ENCODE data around the gene ZNF609. TPM values are rescaled to one million over a fixed set of nuclear protein-coding genes. Genes with fewer than 3 reads are reported as not detected.

The ZNF609 gene
- polyA plus RNA-seq, 1 donor (not counting 4 experiments of a cell fraction or from before 2014, with no cell fraction given) = 16.9 TPM

DNA sequence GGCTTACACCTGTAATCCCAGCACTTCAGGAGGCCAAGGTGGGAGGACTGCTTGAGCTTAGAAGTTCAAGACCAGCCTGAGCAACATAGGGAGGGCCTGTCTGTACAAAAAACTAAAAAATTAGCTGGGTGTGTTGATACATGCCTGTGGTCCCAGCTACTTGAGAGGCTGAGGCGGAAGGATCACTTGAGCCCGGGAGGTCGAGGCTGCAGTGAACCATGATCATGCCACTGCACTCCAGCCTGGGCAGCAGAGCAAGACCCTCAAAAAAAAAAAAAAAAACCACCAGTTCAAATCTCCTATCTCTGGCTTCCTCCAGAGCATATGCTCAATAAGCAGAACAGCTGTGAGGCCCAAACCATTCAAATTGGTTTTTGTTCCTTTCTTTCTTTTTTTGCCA lies 53.4 kb downstream of the ZNF609 start:
- Histone ChIP-seq H3K4me2 (ENCODE audit: control insufficient read depth, extremely low read depth, insufficient read depth, low read depth, low read length) (peak overlapping the region; percentile 82), H3K27ac (ENCODE audit: control insufficient read depth, insufficient read depth, low read length) (no peak overlapping the region), H3K4me3 (ENCODE audit: control insufficient read depth in 2 of 3, extremely low read depth in 1 of 3, insufficient read depth in 2 of 3, low read depth in 1 of 3, low read length in 3 of 3) (no peak overlapping the region), H3K9ac (ENCODE audit: control insufficient read depth, extremely low read depth, insufficient read depth, low read length) (no peak overlapping the region), H3K9me3 (ENCODE audit: control insufficient read depth, low read depth, low read length) (no peaks in the 10 kb centered on the region), H4K20me1 (ENCODE audit: control insufficient read depth, extremely low read depth, insufficient read depth, low read length) (no peaks in the 10 kb centered on the region), H3K36me3 (ENCODE audit: control insufficient read depth in 2 of 2, extremely low read depth in 1 of 2, insufficient read depth in 2 of 2, low read length in 2 of 2) (peaks cover 1 to 3% of the 10 kb centered on the region in 2 experiments), H3K9me1 (ENCODE audit: control insufficient read depth, extremely low read depth, insufficient read depth, low read length) (peaks cover 5% of the 10 kb centered on the region), H2AFZ (ENCODE audit: control insufficient read depth, low read length) (no peak overlapping the region), H3K4me1 (ENCODE audit: control insufficient read depth, extremely low read depth, insufficient read depth, low read length) (peaks cover 19% of the 10 kb centered on the region), H3K27me3 (ENCODE audit: control insufficient read depth, extremely low read depth, insufficient read depth, low read length) (no peaks in the 10 kb centered on the region), H3K79me2 (ENCODE audit: control insufficient read depth, insufficient read depth, low read length) (peaks cover 65% of the 10 kb centered on the region)
- no peak for TF ChIP-seq EZH2 (IDR thresholded peaks at IDR 0.05; ENCODE audit: low read length)
- TF ChIP-seq, protein P1, sequence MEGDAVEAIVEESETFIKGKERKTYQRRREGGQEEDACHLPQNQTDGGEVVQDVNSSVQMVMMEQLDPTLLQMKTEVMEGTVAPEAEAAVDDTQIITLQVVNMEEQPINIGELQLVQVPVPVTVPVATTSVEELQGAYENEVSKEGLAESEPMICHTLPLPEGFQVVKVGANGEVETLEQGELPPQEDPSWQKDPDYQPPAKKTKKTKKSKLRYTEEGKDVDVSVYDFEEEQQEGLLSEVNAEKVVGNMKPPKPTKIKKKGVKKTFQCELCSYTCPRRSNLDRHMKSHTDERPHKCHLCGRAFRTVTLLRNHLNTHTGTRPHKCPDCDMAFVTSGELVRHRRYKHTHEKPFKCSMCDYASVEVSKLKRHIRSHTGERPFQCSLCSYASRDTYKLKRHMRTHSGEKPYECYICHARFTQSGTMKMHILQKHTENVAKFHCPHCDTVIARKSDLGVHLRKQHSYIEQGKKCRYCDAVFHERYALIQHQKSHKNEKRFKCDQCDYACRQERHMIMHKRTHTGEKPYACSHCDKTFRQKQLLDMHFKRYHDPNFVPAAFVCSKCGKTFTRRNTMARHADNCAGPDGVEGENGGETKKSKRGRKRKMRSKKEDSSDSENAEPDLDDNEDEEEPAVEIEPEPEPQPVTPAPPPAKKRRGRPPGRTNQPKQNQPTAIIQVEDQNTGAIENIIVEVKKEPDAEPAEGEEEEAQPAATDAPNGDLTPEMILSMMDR (optimal IDR thresholded peaks at IDR 0.05 in 1 of 3, IDR thresholded peaks at IDR 0.05 in 1 of 3, conservative IDR thresholded peaks at IDR 0.05 in 1 of 3; ENCODE audit: extremely low read depth in 1 of 3, insufficient read depth in 2 of 3, low read length in 3 of 3) = no peak
- FAIRE-seq (no peak), DNase-seq (ENCODE audit: low read depth, low spot score) (no peak)
- dilution Hi-C loops (cut with MboI; ENCODE audit: extremely low pct_ligation_motif_present, low sequenced_read_pairs) = no loop called here

DNA sequence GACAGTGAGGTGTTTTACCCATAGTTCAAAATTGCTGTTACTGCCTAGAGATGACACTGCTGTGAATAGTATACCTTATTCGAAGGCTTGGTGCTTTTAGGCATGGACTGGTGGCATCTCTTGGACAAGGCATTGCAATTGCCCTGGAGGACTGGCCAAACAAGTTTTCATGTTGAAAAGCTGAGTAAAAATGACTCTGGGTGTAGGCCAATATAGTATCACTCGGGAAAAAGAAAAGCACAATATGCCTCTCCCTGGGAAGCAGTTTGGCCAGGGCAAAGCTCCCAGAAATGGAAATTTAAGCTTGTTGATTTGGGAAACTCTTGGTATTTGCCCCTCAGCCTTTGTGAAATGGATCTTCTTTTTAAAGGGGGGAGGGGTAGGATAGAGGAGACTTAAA lies 54.8 kb downstream of the ZNF609 start:
- Histone ChIP-seq H3K4me2 (ENCODE audit: control insufficient read depth, extremely low read depth, insufficient read depth, low read depth, low read length) (peak overlapping the region; percentile 82), H3K27ac (ENCODE audit: control insufficient read depth, insufficient read depth, low read length) (no peak overlapping the region), H2AFZ (ENCODE audit: control insufficient read depth, low read length) (no peak overlapping the region), H3K9me3 (ENCODE audit: control insufficient read depth, low read depth, low read length) (no peaks in the 10 kb centered on the region), H3K27me3 (ENCODE audit: control insufficient read depth, extremely low read depth, insufficient read depth, low read length) (no peaks in the 10 kb centered on the region), H3K79me2 (ENCODE audit: control insufficient read depth, insufficient read depth, low read length) (peaks cover 64% of the 10 kb centered on the region), H3K36me3 (ENCODE audit: control insufficient read depth in 2 of 2, extremely low read depth in 1 of 2, insufficient read depth in 2 of 2, low read length in 2 of 2) (peaks cover 0 to 1% of the 10 kb centered on the region in 2 experiments), H3K9me1 (ENCODE audit: control insufficient read depth, extremely low read depth, insufficient read depth, low read length) (peaks cover 5% of the 10 kb centered on the region), H3K4me3 (ENCODE audit: control insufficient read depth in 2 of 3, extremely low read depth in 1 of 3, insufficient read depth in 2 of 3, low read depth in 1 of 3, low read length in 3 of 3) (no peak overlapping the region), H3K4me1 (ENCODE audit: control insufficient read depth, extremely low read depth, insufficient read depth, low read length) (peaks cover 24% of the 10 kb centered on the region), H3K9ac (ENCODE audit: control insufficient read depth, extremely low read depth, insufficient read depth, low read length) (no peak overlapping the region), H4K20me1 (ENCODE audit: control insufficient read depth, extremely low read depth, insufficient read depth, low read length) (no peaks in the 10 kb centered on the region)
- TF ChIP-seq EZH2 (IDR thresholded peaks at IDR 0.05; ENCODE audit: low read length) = no peak
- TF ChIP-seq, protein P1 (optimal IDR thresholded peaks at IDR 0.05 in 1 of 3, IDR thresholded peaks at IDR 0.05 in 1 of 3, conservative IDR thresholded peaks at IDR 0.05 in 1 of 3; ENCODE audit: extremely low read depth in 1 of 3, insufficient read depth in 2 of 3, low read length in 3 of 3) = no peak
- dilution Hi-C loops (cut with MboI; ENCODE audit: extremely low pct_ligation_motif_present, low sequenced_read_pairs) = no loop called here
- DNase-seq (ENCODE audit: low read depth, low spot score) (no peak), FAIRE-seq (no peak)
